HG02870 (cell line): ENCODE data around the gene APOF.
"Not testable (repeated sequence)": the region's sequence is repeated elsewhere in the genome, so short reads cannot be mapped to it uniquely, and the experiment has no call there.

Source experiments
- ATAC-seq: cut with Tn5 transposase; IDR thresholded peaks from one replicate; pipeline ENCODE4 v1.9.1; 2021; ENCODE audit warnings: mild to moderate bottlenecking, moderate library complexity; ENCODE audit not compliant: unreplicated experiment

The APOF gene

GRCh38 chr12:56373515-56373914 is 10.9 kb upstream of the APOF start:
- no peak for ATAC-seq

- no peak for ATAC-seq
Measured at GRCh38 chr12:56366948-56367347, 4.3 kb upstream of the APOF start.

GRCh38 chr12:56361487-56362129 is 1.0 kb downstream of the APOF start:
- no peak for ATAC-seq

GRCh38 chr12:56359851-56360767 is 2.5 kb downstream of the APOF start, which contains the start of gene STAT2:
Gene STAT2, minus strand, starts transcription at chr12:56360107. Its CDS starts 3,536 bp downstream, at chr12:56356571.
- ATAC-seq = peak; percentile 95

- ATAC-seq = no peak
Measured at GRCh38 chr12:56358836-56359532, 3.7 kb downstream of the APOF start.

GRCh38 chr12:56351325-56351724 is 11.3 kb downstream of the APOF start:
- ATAC-seq = no peak

GRCh38 chr12:56350662-56351061 is 12.0 kb downstream of the APOF start:
- no peak for ATAC-seq

GRCh38 chr12:56348776-56349175 is 13.9 kb downstream of the APOF start:
- no peak for ATAC-seq

GRCh38 chr12:56347255-56347654 is 15.4 kb downstream of the APOF start:
- not testable (repeated sequence) for ATAC-seq

- no peak for ATAC-seq
Measured at GRCh38 chr12:56346675-56347074, 16.0 kb downstream of the APOF start.

- ATAC-seq = not testable (repeated sequence)
Measured at GRCh38 chr12:56342290-56342689, 20.4 kb downstream of the APOF start.

- ATAC-seq = no peak
Measured at GRCh38 chr12:56341616-56342015, 21.0 kb downstream of the APOF start.

- no peak for ATAC-seq
Measured at GRCh38 chr12:56339158-56339422, 23.6 kb downstream of the APOF start.

- peak; percentile 41 for ATAC-seq
Measured at GRCh38 chr12:56338308-56339157, 24.1 kb downstream of the APOF start, which contains the start of gene IL23A. Gene IL23A, plus strand, starts transcription at chr12:56338884. Its CDS starts 161 bp downstream, at chr12:56339045.

GRCh38 chr12:56337753-56338251 is 24.9 kb downstream of the APOF start:
- ATAC-seq = no peak

- no peak for ATAC-seq
Measured at GRCh38 chr12:56336361-56337167, 26.1 kb downstream of the APOF start.

GRCh38 chr12:56335527-56335926 is 27.1 kb downstream of the APOF start:
- ATAC-seq = not testable (repeated sequence)

GRCh38 chr12:56334490-56334793 is 28.2 kb downstream of the APOF start:
- ATAC-seq = no peak

- peak; percentile 86 for ATAC-seq
Measured at GRCh38 chr12:56333679-56334489, 28.8 kb downstream of the APOF start, which contains the start of gene PAN2. Gene PAN2, minus strand, starts transcription at chr12:56334000. Its CDS starts 906 bp downstream, at chr12:56333094.
